K562 (cell line): ENCODE data around the gene RHOB. TPM values are rescaled to one million over a fixed set of nuclear protein-coding genes. Genes with fewer than 3 reads are reported as not detected.

Experiments
- ATAC-seq: fragments of 200-7000 bp; cut with Tn5 transposase; 3 replicates; pipeline ENCODE4 v1.9.1; 2020; ENCODE audit warnings: moderate library complexity
- BruUV-seq: library from RNA; stranded (reverse); fragments of 400-500 nt; replicated peaks from 2 replicates; lab custom pipeline; 2021; lab: Mats Ljungman, UMichigan
- CTCF ChIA-PET: fragments of 300-600 bp; formaldehyde crosslinking; extraction: SDS; loops from one replicate; lab custom pipeline; 2021; ENCODE audit warnings: low intra/inter-chr PET ratio; lab: Yijun Ruan, JAX
- POLR2A ChIA-PET: fragments of 300-600, 350-650 bp; sonication (Branson Sonifier 250); formaldehyde crosslinking; extraction: SDS; loops from one replicate; lab custom pipeline; 2021; ENCODE audit warnings: antibody characterized with exemption, inconsistent platforms; lab: Yijun Ruan, JAX
- DNase-seq, 4 experiments: peaks; one replicate each; pipeline versions ENCODE4 v3.0.0 to v3.0.0-alpha.2; 2011 to 2018; ENCODE audit warnings: low spot score in 3 of 4, mixed read lengths in 3 of 4; ENCODE audit errors: extremely low read depth in 1 of 4
- FAIRE-seq: peaks from 2 replicates; lab custom pipeline; 2011; peaks lifted over from hg19 to GRCh38; lab: Jason Lieb, UNC
- H2AFZ ChIP-seq: 2 replicates; pipeline ENCODE4 v1.6.0; 2011; ENCODE audit warnings: low read depth, low read length, control low read depth, inconsistent platforms
- H3K27ac ChIP-seq: fragments of 200-600 bp; 3 replicates; pipeline ENCODE4 v1.8.0; 2011; ENCODE audit warnings: low read depth, mild to moderate bottlenecking, control low read depth, inconsistent platforms, low read length, moderate library complexity, mixed read lengths; ENCODE audit errors: extremely low read depth
- H3K27me3 ChIP-seq, 2 experiments: fragments of 300-600 bp in 1 of 2; 2 replicates in 1 of 2; 3 replicates in 1 of 2; pipeline versions ENCODE4 v1.6.0 to v1.8.0; 2011; ENCODE audit warnings: inconsistent platforms in 2 of 2, low read length in 2 of 2, mild to moderate bottlenecking in 1 of 2, mixed read lengths in 1 of 2, moderate library complexity in 1 of 2; ENCODE audit not compliant: control insufficient read depth in 2 of 2, insufficient read depth in 2 of 2
- H3K36me3 ChIP-seq: fragments of 300-600 bp; 3 replicates; pipeline ENCODE4 v1.8.0; 2011; ENCODE audit warnings: mild to moderate bottlenecking, low read length, inconsistent platforms; ENCODE audit not compliant: control insufficient read depth, insufficient read depth
- H3K4me1 ChIP-seq, 2 experiments: fragments of 200-600 bp in 1 of 2; replicated peaks in 1 of 2; 2 replicates in 1 of 2; 3 replicates in 1 of 2; pipeline versions ENCODE4 v1.5.1 to v1.8.0; 2011; ENCODE audit warnings: inconsistent platforms in 2 of 2, low read length in 2 of 2, mild to moderate bottlenecking in 1 of 2, mixed read lengths in 1 of 2, moderate library complexity in 1 of 2; ENCODE audit not compliant: control insufficient read depth in 2 of 2, insufficient read depth in 2 of 2
- H3K4me2 ChIP-seq: 2 replicates; pipeline ENCODE4 v1.6.1; 2011; ENCODE audit warnings: low read length, control low read depth, inconsistent platforms, mixed read lengths; ENCODE audit not compliant: insufficient read depth
- H3K4me3 ChIP-seq: fragments of 200-600 bp; sonication (generic), shearing (Covaris generic); 2 replicates; pipeline ENCODE4 v1.5.1; 2016; ENCODE audit warnings: control low read depth, inconsistent platforms
- H3K79me2 ChIP-seq: fragments of 200-600 bp; 3 replicates; pipeline ENCODE4 v1.8.0; 2011; ENCODE audit warnings: low read length, inconsistent platforms; ENCODE audit not compliant: control insufficient read depth, insufficient read depth
- H3K9ac ChIP-seq, 2 experiments: 2 replicates each; pipeline versions ENCODE4 v1.6.0 to v1.6.1; 2011; ENCODE audit warnings: low read depth in 2 of 2, low read length in 2 of 2, control low read depth in 1 of 2, inconsistent platforms in 1 of 2, mild to moderate bottlenecking in 1 of 2, mixed read lengths in 1 of 2; ENCODE audit not compliant: insufficient read depth in 1 of 2
- H3K9me1 ChIP-seq: one replicate; pipeline ENCODE4 v1.6.0; 2011; ENCODE audit warnings: inconsistent platforms, mild to moderate bottlenecking, low read length, moderate library complexity; ENCODE audit not compliant: control insufficient read depth, insufficient read depth
- H3K9me3 ChIP-seq: replicated peaks from 2 replicates; pipeline ENCODE4 v1.5.1; 2011; ENCODE audit warnings: low read depth, low read length, inconsistent platforms; ENCODE audit not compliant: control insufficient read depth, insufficient read depth
- H4K20me1 ChIP-seq: replicated peaks from 2 replicates; pipeline ENCODE4 v1.6.1; 2011; ENCODE audit warnings: low read length, inconsistent platforms, mixed read lengths; ENCODE audit not compliant: control insufficient read depth, insufficient read depth
- CBX8 ChIP-seq: fragments of 200-600 bp; sonication (generic); IDR thresholded peaks from 2 replicates; pipeline ENCODE4 v1.6.1; 2012; ENCODE audit warnings: borderline replicate concordance, mixed run types, low read depth, mild to moderate bottlenecking, moderate library complexity, mixed read lengths, low read length, control low read depth, inconsistent platforms; ENCODE audit not compliant: poor library complexity, severe bottlenecking; ENCODE audit errors: extremely low read depth
- CHAMP1 ChIP-seq: fragments of 450-650 bp; IDR thresholded peaks from 2 replicates; pipeline ENCODE4 v1.6.1; 2016; ENCODE audit warnings: mild to moderate bottlenecking
- CREBBP ChIP-seq: IDR thresholded peaks from one replicate; pipeline ENCODE4 v1.6.1; 2012; ENCODE audit warnings: low read depth, mild to moderate bottlenecking, control low read depth, inconsistent platforms, low read length
- MTA2 ChIP-seq: fragments of 450-650 bp; IDR thresholded peaks from 2 replicates; pipeline ENCODE4 v1.6.1; 2016; ENCODE audit warnings: low read depth
- RFX7 ChIP-seq: fragments of 250-450 bp; sonication (Bioruptor Pico); IDR thresholded peaks from 2 replicates; pipeline ENCODE4 v1.5.1; 2021; ENCODE audit warnings: mild to moderate bottlenecking
- ZNF140 ChIP-seq: fragments of 250-450 bp; sonication (Bioruptor Pico); IDR thresholded peaks from 2 replicates; pipeline ENCODE4 v1.8.0; 2021; ENCODE audit warnings: moderate library complexity, mild to moderate bottlenecking, inconsistent platforms
- ZNF212 ChIP-seq: fragments of 450-650 bp; formaldehyde crosslinking; IDR thresholded peaks from 2 replicates; pipeline ENCODE4 v1.4.0; 2020; ENCODE audit warnings: mild to moderate bottlenecking
- WGBS: fragments of 100-300 bp; shearing (Covaris generic); methylation state at CpG from one replicate; pipeline ENCODE4 v1.1.6; 2016; ENCODE audit warnings: low coverage, mixed read lengths; ENCODE audit not compliant: insufficient coverage; ENCODE audit errors: missing lambda C conversion rate; 5-methylcytosine and 5-hydroxymethylcytosine counted together
- in situ Hi-C: fragments of 300-500 bp; cut with MboI; formaldehyde crosslinking; loops from 4 replicates; pipeline ENCODE4 v1.15.0; 2018; ENCODE audit warnings: inconsistent platforms, mixed read lengths
- intact Hi-C: fragments of 100-400 bp; cut with micrococcal nuclease; formaldehyde crosslinking; loops from 2 replicates; pipeline ENCODE4 v1.14.2; 2022
- polyA plus RNA-seq, 8 experiments: library from polyadenylated mRNA; depleted of rRNA in 4 of 8; stranded (reverse) in 5 of 8; unstranded in 3 of 8; fragments of >200 nt; fragmentation: Nextera tagmentation in 2 of 8; fragmentation: Illumina TruSeq in 1 of 8; extraction: Ambion mirVana in 2 of 8; extraction: Trizol in 1 of 8; gene quantifications; 2 replicates each; pipeline versions ENCODE4 v1.2.1 to v1.2.3, GENCODE V29; 2011 to 2014; ENCODE audit warnings: inconsistent platforms in 1 of 8, missing spikeins in 1 of 8
- total RNA-seq, 7 experiments: library from RNA; depleted of rRNA in 6 of 7; stranded (reverse); fragments of >200 nt in 6 of 7; fragmentation: Illumina TruSeq in 2 of 7; extraction: Trizol in 2 of 7; gene quantifications; 2 replicates each; pipeline versions ENCODE4 v1.2.1 to v1.2.3, GENCODE V29; 2011 to 2021; ENCODE audit warnings: low replicate concordance in 1 of 7

RHOB gene
- total and polyA plus RNA-seq, 9 of the 15 experiments (the other 6 are each of a cell fraction or from before 2014, with no cell fraction given), result 0.07 to 4.8 (median 1.1) TPM

- H3K79me2 ChIP-seq, result no peaks in the 10 kb centered on the region
- peaks cover 15 to 30% of the 10 kb centered on the region in 2 experiments for H3K27me3 ChIP-seq
- POLR2A ChIA-PET, result no interaction called here
- intact Hi-C loops, result no loop called here
- no peak overlapping the region for H3K9ac ChIP-seq
- H3K4me2 ChIP-seq, result no peak overlapping the region
- H3K9me1 ChIP-seq, result peaks cover 2% of the 10 kb centered on the region
- DNase-seq (no peak), FAIRE-seq (no peak), ATAC-seq (no peak)
- CTCF ChIA-PET, result no interaction called here
- H2AFZ ChIP-seq, result no peak overlapping the region
- H4K20me1 ChIP-seq, result no peaks in the 10 kb centered on the region
- no peak overlapping the region for H3K4me3 ChIP-seq
- no TSS peak for BruUV-seq
- H3K36me3 ChIP-seq, result no peaks in the 10 kb centered on the region
- H3K27ac ChIP-seq, result no peak overlapping the region
- no peaks in the 10 kb centered on the region for H3K4me1 ChIP-seq
- in situ Hi-C loops, result no loop called here
- TF ChIP-seq ZNF212 (CRISPR knock-in tag) (no peak), CHAMP1 (no peak), CREBBP (no peak), MTA2 (no peak), RFX7 (CRISPR knock-in tag) (no peak), ZNF140 (no peak), CBX8 (no peak)
- TF ChIP-seq, all 486 proteins: peak for 0
- no peaks in the 10 kb centered on the region for H3K9me3 ChIP-seq
- 18% methylated on average over 6 of the region's 6 CpGs for WGBS
Measured at GRCh38 chr2:20401489-20401835, 45.4 kb upstream of the RHOB start.
